IMR-90 (cell line): ENCODE measurements around the gene ARTN. TPM values are rescaled to one million over a fixed set of nuclear protein-coding genes. Genes with fewer than 3 reads are reported as not detected.

Source experiments
- ATAC-seq: fragments of 200-7000 bp; cut with Tn5 transposase; 2 replicates; pipeline ENCODE4 v1.9.1; 2020; ENCODE audit warnings: low read depth, mild to moderate bottlenecking, moderate library complexity
- BruUV-seq: library from RNA; stranded (reverse); fragments of 400-500 nt; replicated peaks from 2 replicates; lab custom pipeline; 2021; lab: Mats Ljungman, UMichigan
- CTCF ChIA-PET: fragments of 300-600 bp; formaldehyde crosslinking; extraction: SDS; loops from one replicate; lab custom pipeline; 2021; ENCODE audit warnings: antibody characterized with exemption; lab: Yijun Ruan, JAX
- POLR2A ChIA-PET: fragments of 300-600 bp; sonication (Branson Sonifier 250); formaldehyde crosslinking; loops from one replicate; lab custom pipeline; 2022; ENCODE audit warnings: antibody characterized with exemption; ENCODE audit not compliant: unreplicated experiment; lab: Charles Lee
- DNase-seq: peaks from one replicate; pipeline ENCODE4 v3.0.0; 2013
- H2AFZ ChIP-seq: replicated peaks from 2 replicates; pipeline ENCODE3; 2013; ENCODE audit warnings: low read length, mild to moderate bottlenecking; ENCODE audit not compliant: poor library complexity
- H2AK5ac ChIP-seq: 2 replicates; pipeline ENCODE4 v1.6.1; 2013; ENCODE audit warnings: low read depth, low read length, inconsistent platforms
- H2AK9ac ChIP-seq: replicated peaks from 2 replicates; pipeline ENCODE3; 2013; ENCODE audit warnings: mild to moderate bottlenecking, low read depth, low read length, moderate library complexity; ENCODE audit not compliant: poor library complexity
- H2BK120ac ChIP-seq: 2 replicates; pipeline ENCODE4 v1.6.1; 2013; ENCODE audit warnings: low read depth, low read length, inconsistent platforms
- H2BK15ac ChIP-seq: 3 replicates; pipeline ENCODE4 v1.6.1; 2013; ENCODE audit warnings: low read depth, low read length, inconsistent platforms
- H2BK20ac ChIP-seq: 2 replicates; pipeline ENCODE4 v1.6.1; 2013; ENCODE audit warnings: low read depth, mild to moderate bottlenecking, inconsistent platforms, low read length, moderate library complexity
- H2BK5ac ChIP-seq: 2 replicates; pipeline ENCODE4 v1.6.1; 2013; ENCODE audit warnings: mild to moderate bottlenecking, low read depth, low read length, inconsistent platforms; ENCODE audit not compliant: poor library complexity, severe bottlenecking
- H3K14ac ChIP-seq: replicated peaks from 2 replicates; pipeline ENCODE4 v1.6.1; 2013; ENCODE audit warnings: low read depth, low read length, inconsistent platforms
- H3K18ac ChIP-seq: 2 replicates; pipeline ENCODE4 v1.6.1; 2013; ENCODE audit warnings: low read depth, low read length, control low read depth
- H3K23ac ChIP-seq: 2 replicates; pipeline ENCODE4 v1.6.1; 2013; ENCODE audit warnings: low read depth, low read length, inconsistent platforms
- H3K27ac ChIP-seq: 2 replicates; pipeline ENCODE4 v1.5.1; 2013; ENCODE audit warnings: mild to moderate bottlenecking, control low read depth, low read length; ENCODE audit not compliant: insufficient read depth
- H3K27me3 ChIP-seq: 2 replicates; pipeline ENCODE4 v1.6.1; 2013; ENCODE audit warnings: low read length; ENCODE audit not compliant: control insufficient read depth, insufficient read depth
- H3K36me3 ChIP-seq: 2 replicates; pipeline ENCODE4 v1.6.1; 2013; ENCODE audit warnings: low read length, mixed read lengths; ENCODE audit not compliant: control insufficient read depth, insufficient read depth
- H3K4ac ChIP-seq: 2 replicates; pipeline ENCODE4 v1.6.1; 2013; ENCODE audit warnings: low read depth, low read length, inconsistent platforms
- H3K4me1 ChIP-seq: 2 replicates; pipeline ENCODE4 v1.6.1; 2013; ENCODE audit warnings: low read length, mixed read lengths; ENCODE audit not compliant: control insufficient read depth, insufficient read depth
- H3K4me2 ChIP-seq: 2 replicates; pipeline ENCODE4 v1.6.1; 2013; ENCODE audit warnings: low read depth, mild to moderate bottlenecking, control low read depth, low read length, moderate library complexity
- H3K4me3 ChIP-seq: 2 replicates; pipeline ENCODE4 v1.5.1; 2013; ENCODE audit warnings: low read depth, mild to moderate bottlenecking, control low read depth, low read length, moderate library complexity; ENCODE audit not compliant: insufficient read depth
- H3K56ac ChIP-seq: 2 replicates; pipeline ENCODE4 v1.6.1; 2013; ENCODE audit warnings: low read length, inconsistent platforms; ENCODE audit not compliant: insufficient read depth; ENCODE audit errors: extremely low read depth
- H3K79me1 ChIP-seq, 2 experiments: 2 replicates each; pipeline ENCODE4 v1.6.1; 2013; ENCODE audit warnings: low read length in 2 of 2, inconsistent platforms in 1 of 2, low read depth in 1 of 2
- H3K9ac ChIP-seq: 2 replicates; pipeline ENCODE4 v1.6.1; 2013; ENCODE audit warnings: low read depth, low read length, control low read depth
- H3K9me1 ChIP-seq: 2 replicates; pipeline ENCODE4 v1.6.1; 2013; ENCODE audit warnings: low read length, inconsistent platforms; ENCODE audit not compliant: insufficient read depth
- H3K9me3 ChIP-seq: 2 replicates; pipeline ENCODE4 v1.6.1; 2013; ENCODE audit warnings: low read length; ENCODE audit not compliant: control insufficient read depth, insufficient read depth
- H4K20me1 ChIP-seq: 2 replicates; pipeline ENCODE4 v1.6.1; 2013; ENCODE audit warnings: low read length, inconsistent platforms; ENCODE audit not compliant: insufficient read depth
- H4K5ac ChIP-seq: 2 replicates; pipeline ENCODE4 v1.6.1; 2013; ENCODE audit warnings: mild to moderate bottlenecking, low read depth, low read length, control low read depth
- H4K8ac ChIP-seq, 2 experiments: 2 replicates each; pipeline ENCODE4 v1.6.1; 2013; ENCODE audit warnings: low read depth in 2 of 2, low read length in 2 of 2, control low read depth in 1 of 2, inconsistent platforms in 1 of 2
- H4K91ac ChIP-seq: 2 replicates; pipeline ENCODE4 v1.6.1; 2013; ENCODE audit warnings: low read depth, low read length, inconsistent platforms; ENCODE audit not compliant: insufficient read depth
- BHLHE40 ChIP-seq: fragments of 150-350 bp; IDR thresholded peaks from 2 replicates; pipeline ENCODE4 v1.6.1; 2016; ENCODE audit warnings: mild to moderate bottlenecking, low read depth, low read length
- CHD1 ChIP-seq: IDR thresholded peaks from 2 replicates; pipeline ENCODE4 v1.6.1; 2012; ENCODE audit warnings: low read depth, low read length, improper control_type of control experiment
- CTCF ChIP-seq: conservative IDR thresholded peaks from 2 replicates; pipeline ENCODE4 v1.5.1; 2012; ENCODE audit warnings: mild to moderate bottlenecking, low read depth, low read length, improper control_type of control experiment
- FOS ChIP-seq: fragments of 150-350 bp; IDR thresholded peaks from 2 replicates; pipeline ENCODE4 v1.6.1; 2016; ENCODE audit warnings: low read depth, low read length
- SMC3 ChIP-seq: fragments of 150-350 bp; IDR thresholded peaks from 2 replicates; pipeline ENCODE4 v1.6.1; 2016; ENCODE audit warnings: low read depth, mild to moderate bottlenecking, antibody characterized with exemption, low read length, moderate library complexity
- WGBS, 2 experiments: methylation state at CpG; one replicate each; pipeline versions ENCODE4 v1.1.5 to v1.1.7; 2013; ENCODE audit warnings: missing lambda C conversion rate in 2 of 2; ENCODE audit not compliant: insufficient read length in 1 of 2; ENCODE audit errors: extremely low coverage in 2 of 2; 5-methylcytosine and 5-hydroxymethylcytosine counted together
- dilution Hi-C: fragments of 300-500 bp; cut with HindIII; formaldehyde crosslinking; loops from one replicate; pipeline ENCODE4 v1.14.3; 2018; ENCODE audit warnings: low sequenced_read_pairs; ENCODE audit not compliant: unreplicated experiment
- in situ Hi-C: fragments of 300-500 bp; cut with MboI; formaldehyde crosslinking; loops from 3 replicates; pipeline ENCODE4 v1.14.3; 2019; ENCODE audit warnings: low sequenced_read_pairs, inconsistent platforms, mixed read lengths
- intact Hi-C: fragments of 100-400 bp; cut with micrococcal nuclease; formaldehyde crosslinking; loops from 2 replicates; pipeline ENCODE4 v1.10.0; 2022
- polyA plus RNA-seq, 3 experiments: library from polyadenylated mRNA; depleted of rRNA; stranded (reverse); fragments of >200 nt; gene quantifications; 2 replicates each; pipeline ENCODE4 v1.2.3, GENCODE V29; 2012; ENCODE audit warnings: low replicate concordance in 1 of 3
- total RNA-seq: library from RNA; depleted of rRNA; stranded (reverse); fragments of >200 nt; gene quantifications from 2 replicates; pipeline ENCODE4 v1.2.3, GENCODE V29; 2012

The ARTN gene
- total and polyA plus RNA-seq, 2 of the 4 experiments (the other 2 are of a cell fraction), result 0.29 TPM; not detected in 1

- peaks cover 13% of the 10 kb centered on the region for H3K9me1 ChIP-seq
- no peak overlapping the region for H3K4ac ChIP-seq
- no peak for ATAC-seq
- peaks cover 49% of the 10 kb centered on the region for H3K36me3 ChIP-seq
- in situ Hi-C loops (loop anchor here (25.0 kb wide), 1 partner anchor 424 kb away; the partner anchor contains the start of gene PTPRF), dilution Hi-C loops (no loop called here), intact Hi-C loops (no loop called here)
- H3K9ac ChIP-seq, result no peak overlapping the region
- no peaks in the 10 kb centered on the region for H3K4me1 ChIP-seq
- no peak overlapping the region for H3K23ac ChIP-seq
- DNase-seq, result no peak
- H2AK5ac ChIP-seq, result no peak overlapping the region
- POLR2A ChIA-PET, result no interaction called here
- H3K56ac ChIP-seq, result no peak overlapping the region
- H3K79me1 ChIP-seq, result 0 out of 4 replicates have a peak, but pooled peaks cover 0 to 3% of the 10 kb centered on the region in 2 experiments
- H2AFZ ChIP-seq, result no peak overlapping the region
- H4K91ac ChIP-seq, result no peak overlapping the region
- H2BK15ac ChIP-seq, result no peak overlapping the region
- CTCF ChIA-PET, result no interaction called here
- H3K14ac ChIP-seq, result no peak overlapping the region
- BruUV-seq, result no TSS peak
- no peak overlapping the region for H3K27ac ChIP-seq
- no peak overlapping the region for H3K4me2 ChIP-seq
- WGBS, 2 experiments, result 100% methylated on average over 1 of the region's 3 CpGs; no CpG with 5 or more reads in 1 of the 2 experiments
- H3K18ac ChIP-seq, result no peak overlapping the region
- no peak overlapping the region for H2AK9ac ChIP-seq
- H3K27me3 ChIP-seq, result no peaks in the 10 kb centered on the region
- H2BK5ac ChIP-seq, result no peak overlapping the region
- no peak overlapping the region for H3K4me3 ChIP-seq
- H4K5ac ChIP-seq, result no peak overlapping the region
- H4K20me1 ChIP-seq, result peaks cover 7% of the 10 kb centered on the region; the same call in 1 of the 2 replicates
- H4K8ac ChIP-seq, result no peak overlapping the region
- H2BK20ac ChIP-seq, result no peak overlapping the region
- no peak overlapping the region for H2BK120ac ChIP-seq
- H3K9me3 ChIP-seq, result no peaks in the 10 kb centered on the region
- no peak for TF ChIP-seq SMC3
- TF ChIP-seq CHD1, result no peak
- TF ChIP-seq BHLHE40, result no peak
- no peak for TF ChIP-seq FOS
- TF ChIP-seq CTCF, result no peak
Measured at GRCh38 chr1:43961692-43962091, 28.1 kb downstream of the ARTN start.
